ENCODE measurements around the gene ISCA2.
"Not testable (repeated sequence)": the region's sequence is repeated elsewhere in the genome, so short reads cannot be mapped to it uniquely, and the experiment has no call there.

The ISCA2 gene

GRCh38 chr14:74532246-74532645 lies 38.7 kb downstream of the ISCA2 start:
- 97% methylated on average over 7 of the region's 10 CpGs for WGBS (ENCODE audit: insufficient coverage)
- ChIA-PET POLR2A (no interaction called here), CTCF (interaction anchor here (1.2 to 1.5 kb wide), 2 partner anchors 14 to 33 kb away, joined by 3 to 4 read pairs; no protein-coding TSS in a partner anchor)
- Histone ChIP-seq H3K27me3 (replicated peaks in 2 of 5; ENCODE audit: control insufficient read depth in 4 of 5, insufficient read depth in 5 of 5, low read length in 4 of 5) (no peaks in the 10 kb centered on the region), H3K9me3 (ENCODE audit: control extremely low read depth in 1 of 5, control insufficient read depth in 4 of 5, insufficient read depth in 2 of 5, low read depth in 1 of 5, low read length in 4 of 5) (no peaks in the 10 kb centered on the region), H3K27ac (ENCODE audit: insufficient read depth in 1 of 2, low read depth in 1 of 2, low read length in 2 of 2, poor library complexity in 1 of 2, severe bottlenecking in 2 of 2) (no peak overlapping the region), H3K4me3 (ENCODE audit: control insufficient read depth in 1 of 7, extremely low read depth in 1 of 7, insufficient read depth in 4 of 7, low read depth in 2 of 7, low read length in 6 of 7) (no peak overlapping the region), H3K4me1 (ENCODE audit: control extremely low read depth in 1 of 4, control insufficient read depth in 4 of 4, insufficient read depth in 4 of 4, low read length in 3 of 4) (peaks cover 0 to 9% (median 8%) of the 10 kb centered on the region in 4 experiments), H3K36me3 (ENCODE audit: control insufficient read depth in 4 of 4, insufficient read depth in 4 of 4, low read length in 3 of 4) (no peaks in the 10 kb centered on the region)
- no peak for DNase-seq

- Histone ChIP-seq H3K4me3 (ENCODE audit: control insufficient read depth in 1 of 7, extremely low read depth in 1 of 7, insufficient read depth in 4 of 7, low read depth in 2 of 7, low read length in 6 of 7) (no peak overlapping the region), H3K36me3 (ENCODE audit: control insufficient read depth in 4 of 4, insufficient read depth in 4 of 4, low read length in 3 of 4) (no peaks in the 10 kb centered on the region), H3K27me3 (replicated peaks in 2 of 5; ENCODE audit: control insufficient read depth in 4 of 5, insufficient read depth in 5 of 5, low read length in 4 of 5) (no peaks in the 10 kb centered on the region), H3K9me3 (ENCODE audit: control extremely low read depth in 1 of 5, control insufficient read depth in 4 of 5, insufficient read depth in 2 of 5, low read depth in 1 of 5, low read length in 4 of 5) (no peaks in the 10 kb centered on the region), H3K27ac (ENCODE audit: insufficient read depth in 1 of 2, low read depth in 1 of 2, low read length in 2 of 2, poor library complexity in 1 of 2, severe bottlenecking in 2 of 2) (no peak overlapping the region), H3K4me1 (ENCODE audit: control extremely low read depth in 1 of 4, control insufficient read depth in 4 of 4, insufficient read depth in 4 of 4, low read length in 3 of 4) (peaks cover 0 to 9% (median 8%) of the 10 kb centered on the region in 4 experiments)
- POLR2A ChIA-PET = no interaction called here
- 24% methylated on average over 5 of the region's 7 CpGs for WGBS (ENCODE audit: insufficient coverage)
- DNase-seq = peak in 2 of 3 donors; percentile 45 to 56
- CTCF ChIA-PET = interaction anchor here (0.9 kb wide), 1 partner anchor 10 kb away, joined by 3 read pairs; no protein-coding TSS in a partner anchor
Observed at GRCh38 chr14:74533576-74533975, 40.0 kb downstream of the ISCA2 start.

- Histone ChIP-seq H3K9me3 (ENCODE audit: control extremely low read depth in 1 of 5, control insufficient read depth in 4 of 5, insufficient read depth in 2 of 5, low read depth in 1 of 5, low read length in 4 of 5) (no peaks in the 10 kb centered on the region), H3K4me3 (ENCODE audit: control insufficient read depth in 1 of 7, extremely low read depth in 1 of 7, insufficient read depth in 4 of 7, low read depth in 2 of 7, low read length in 6 of 7) (no peak overlapping the region), H3K27ac (ENCODE audit: insufficient read depth in 1 of 2, low read depth in 1 of 2, low read length in 2 of 2, poor library complexity in 1 of 2, severe bottlenecking in 2 of 2) (no peak overlapping the region), H3K4me1 (ENCODE audit: control extremely low read depth in 1 of 4, control insufficient read depth in 4 of 4, insufficient read depth in 4 of 4, low read length in 3 of 4) (peaks cover 0 to 9% (median 8%) of the 10 kb centered on the region in 4 experiments), H3K27me3 (replicated peaks in 2 of 5; ENCODE audit: control insufficient read depth in 4 of 5, insufficient read depth in 5 of 5, low read length in 4 of 5) (no peaks in the 10 kb centered on the region), H3K36me3 (ENCODE audit: control insufficient read depth in 4 of 4, insufficient read depth in 4 of 4, low read length in 3 of 4) (no peaks in the 10 kb centered on the region)
- POLR2A ChIA-PET = no interaction called here
- 92% methylated on average over 9 of the region's 10 CpGs for WGBS (ENCODE audit: insufficient coverage)
- no peak for DNase-seq
- CTCF ChIA-PET = interaction anchor here (0.8 to 1.7 kb wide), 5 partner anchors 9 to 34 kb away, joined by 3 to 4 read pairs (median 4); no protein-coding TSS in a partner anchor
Observed at GRCh38 chr14:74535756-74536325, 42.3 kb downstream of the ISCA2 start.

GRCh38 chr14:74536336-74536735 lies 42.8 kb downstream of the ISCA2 start:
- H3K9me3 ChIP-seq (ENCODE audit: control extremely low read depth in 1 of 5, control insufficient read depth in 4 of 5, insufficient read depth in 2 of 5, low read depth in 1 of 5, low read length in 4 of 5); H3K4me3 ChIP-seq (ENCODE audit: control insufficient read depth in 1 of 7, extremely low read depth in 1 of 7, insufficient read depth in 4 of 7, low read depth in 2 of 7, low read length in 6 of 7); POLR2A ChIA-PET; H3K27ac ChIP-seq (ENCODE audit: insufficient read depth in 1 of 2, low read depth in 1 of 2, low read length in 2 of 2, poor library complexity in 1 of 2, severe bottlenecking in 2 of 2); H3K36me3 ChIP-seq (ENCODE audit: control insufficient read depth in 4 of 4, insufficient read depth in 4 of 4, low read length in 3 of 4); H3K4me1 ChIP-seq (ENCODE audit: control extremely low read depth in 1 of 4, control insufficient read depth in 4 of 4, insufficient read depth in 4 of 4, low read length in 3 of 4); DNase-seq; H3K27me3 ChIP-seq (replicated peaks in 2 of 5; ENCODE audit: control insufficient read depth in 4 of 5, insufficient read depth in 5 of 5, low read length in 4 of 5): not testable (repeated sequence)
- 100% methylated on average over 2 of the region's 3 CpGs for WGBS (ENCODE audit: insufficient coverage)
- CTCF ChIA-PET = interaction anchor here (1.7 kb wide), 1 partner anchor 33 kb away, joined by 4 read pairs; no protein-coding TSS in a partner anchor

GRCh38 chr14:74538411-74539391 lies 45.1 kb downstream of the ISCA2 start:
- no peak overlapping the region for H3K4me3 ChIP-seq (ENCODE audit: control insufficient read depth in 1 of 7, extremely low read depth in 1 of 7, insufficient read depth in 4 of 7, low read depth in 2 of 7, low read length in 6 of 7)
- H3K9me3 ChIP-seq (ENCODE audit: control extremely low read depth in 1 of 5, control insufficient read depth in 4 of 5, insufficient read depth in 2 of 5, low read depth in 1 of 5, low read length in 4 of 5) = no peaks in the 10 kb centered on the region
- POLR2A ChIA-PET = no interaction called here
- 100% methylated on average over 9 of the region's 11 CpGs for WGBS (ENCODE audit: insufficient coverage)
- peaks cover 0 to 3% (median 3%) of the 10 kb centered on the region in 4 experiments for H3K4me1 ChIP-seq (ENCODE audit: control extremely low read depth in 1 of 4, control insufficient read depth in 4 of 4, insufficient read depth in 4 of 4, low read length in 3 of 4)
- CTCF ChIA-PET = interaction anchor here (0.6 to 1.3 kb wide), 3 partner anchors 9 to 15 kb away, joined by 3 to 5 read pairs (median 3); no protein-coding TSS in a partner anchor
- no peaks in the 10 kb centered on the region for H3K27me3 ChIP-seq (replicated peaks in 2 of 5; ENCODE audit: control insufficient read depth in 4 of 5, insufficient read depth in 5 of 5, low read length in 4 of 5)
- DNase-seq = no peak
- no peak overlapping the region for H3K27ac ChIP-seq (ENCODE audit: insufficient read depth in 1 of 2, low read depth in 1 of 2, low read length in 2 of 2, poor library complexity in 1 of 2, severe bottlenecking in 2 of 2)
- no peaks in the 10 kb centered on the region for H3K36me3 ChIP-seq (ENCODE audit: control insufficient read depth in 4 of 4, insufficient read depth in 4 of 4, low read length in 3 of 4)

GRCh38 chr14:74539503-74539902 lies 45.9 kb downstream of the ISCA2 start:
- Histone ChIP-seq H3K27ac (ENCODE audit: insufficient read depth in 1 of 2, low read depth in 1 of 2, low read length in 2 of 2, poor library complexity in 1 of 2, severe bottlenecking in 2 of 2) (no peak overlapping the region), H3K4me3 (ENCODE audit: control insufficient read depth in 1 of 7, extremely low read depth in 1 of 7, insufficient read depth in 4 of 7, low read depth in 2 of 7, low read length in 6 of 7) (no peak overlapping the region), H3K36me3 (ENCODE audit: control insufficient read depth in 4 of 4, insufficient read depth in 4 of 4, low read length in 3 of 4) (no peaks in the 10 kb centered on the region), H3K9me3 (ENCODE audit: control extremely low read depth in 1 of 5, control insufficient read depth in 4 of 5, insufficient read depth in 2 of 5, low read depth in 1 of 5, low read length in 4 of 5) (no peaks in the 10 kb centered on the region), H3K27me3 (replicated peaks in 2 of 5; ENCODE audit: control insufficient read depth in 4 of 5, insufficient read depth in 5 of 5, low read length in 4 of 5) (no peaks in the 10 kb centered on the region), H3K4me1 (ENCODE audit: control extremely low read depth in 1 of 4, control insufficient read depth in 4 of 4, insufficient read depth in 4 of 4, low read length in 3 of 4) (no peaks in the 10 kb centered on the region)
- POLR2A ChIA-PET = interaction anchor here (0.6 kb wide), 1 partner anchor 41 kb away, joined by 3 read pairs; no protein-coding TSS in a partner anchor
- no peak for DNase-seq
- CTCF ChIA-PET = interaction anchor here (0.6 to 1.3 kb wide), 5 partner anchors 10 to 24 kb away, joined by 3 to 5 read pairs (median 3); no protein-coding TSS in a partner anchor
- 82% methylated on average over 3 of the region's 4 CpGs for WGBS (ENCODE audit: insufficient coverage)

Data from common myeloid progenitor, CD34-positive (primary cell).